Measurements from ENCODE around the gene CDK17.

The CDK17 gene

GRCh38 chr12:96228566-96229248 lies 171.5 kb downstream of the CDK17 start:
- peaks cover 26 to 37% of the 10 kb centered on the region in 2 donors for H3K36me3 Mint-ChIP-seq
- no peak overlapping the region for H3K27ac Mint-ChIP-seq
- DNase-seq (no peak), ATAC-seq (replicated peaks) (no peak)
- H3K4me1 Mint-ChIP-seq: peaks cover 20 to 21% of the 10 kb centered on the region in 2 donors
- no peaks in the 10 kb centered on the region for H3K9me3 Mint-ChIP-seq
- no peaks in the 10 kb centered on the region for H3K27me3 Mint-ChIP-seq
- H3K4me3 Mint-ChIP-seq: no peak overlapping the region
